OCI-LY1 (cell line): ENCODE measurements around the gene RHOB.

ENCODE experiments used
- EZH2 ChIP-seq: fragments of 200-600 bp; sonication (generic), shearing (Covaris generic); IDR thresholded peaks from 2 replicates; pipeline ENCODE4 v1.8.0; 2017; ENCODE audit warnings: borderline replicate concordance, mixed run types, mild to moderate bottlenecking, antibody characterized with exemption, low read length, moderate library complexity, mixed read lengths
- TF ChIP-seq, protein P1 (sequence below): fragments of 200-600 bp; sonication (generic), shearing (Covaris generic); IDR thresholded peaks from 2 replicates; pipeline ENCODE4 v1.5.1; 2017; ENCODE audit warnings: mild to moderate bottlenecking, antibody characterized with exemption, low read length, moderate library complexity, mixed read lengths

DNA sequence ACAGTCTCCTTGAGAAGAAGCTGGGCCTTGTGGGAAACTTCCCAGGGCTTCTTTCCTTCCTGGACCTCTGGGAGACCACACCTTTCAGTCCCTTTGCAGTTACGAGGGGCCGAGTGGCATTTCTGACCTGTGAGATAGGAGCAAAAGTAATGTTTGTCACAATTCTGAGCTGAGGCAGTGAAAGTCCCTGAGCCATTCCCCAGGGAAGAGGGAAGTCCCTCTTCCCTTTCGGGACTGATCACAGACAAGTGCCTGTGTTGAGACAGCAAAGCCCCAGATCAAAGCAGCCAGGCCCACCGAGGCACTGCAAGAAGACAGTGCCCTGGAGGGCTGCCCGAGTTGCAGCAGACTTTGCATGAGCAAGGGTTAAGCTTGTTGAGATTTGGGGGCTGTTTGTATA is 41.9 kb downstream of the RHOB start:
- TF ChIP-seq, protein P1, sequence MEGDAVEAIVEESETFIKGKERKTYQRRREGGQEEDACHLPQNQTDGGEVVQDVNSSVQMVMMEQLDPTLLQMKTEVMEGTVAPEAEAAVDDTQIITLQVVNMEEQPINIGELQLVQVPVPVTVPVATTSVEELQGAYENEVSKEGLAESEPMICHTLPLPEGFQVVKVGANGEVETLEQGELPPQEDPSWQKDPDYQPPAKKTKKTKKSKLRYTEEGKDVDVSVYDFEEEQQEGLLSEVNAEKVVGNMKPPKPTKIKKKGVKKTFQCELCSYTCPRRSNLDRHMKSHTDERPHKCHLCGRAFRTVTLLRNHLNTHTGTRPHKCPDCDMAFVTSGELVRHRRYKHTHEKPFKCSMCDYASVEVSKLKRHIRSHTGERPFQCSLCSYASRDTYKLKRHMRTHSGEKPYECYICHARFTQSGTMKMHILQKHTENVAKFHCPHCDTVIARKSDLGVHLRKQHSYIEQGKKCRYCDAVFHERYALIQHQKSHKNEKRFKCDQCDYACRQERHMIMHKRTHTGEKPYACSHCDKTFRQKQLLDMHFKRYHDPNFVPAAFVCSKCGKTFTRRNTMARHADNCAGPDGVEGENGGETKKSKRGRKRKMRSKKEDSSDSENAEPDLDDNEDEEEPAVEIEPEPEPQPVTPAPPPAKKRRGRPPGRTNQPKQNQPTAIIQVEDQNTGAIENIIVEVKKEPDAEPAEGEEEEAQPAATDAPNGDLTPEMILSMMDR: no peak
- no peak for TF ChIP-seq EZH2
